Activated T-cell treated with anti-CD3 and anti-CD28 coated beads, Interleukin-2, amount 50 U/mL, for 72 hours (primary cell): Measurements from ENCODE around the gene CAST. TPM values are rescaled to one million over a fixed set of nuclear protein-coding genes. Genes with fewer than 3 reads are reported as not detected.
"Not testable (repeated sequence)": the region's sequence is repeated elsewhere in the genome, so short reads cannot be mapped to it uniquely, and the experiment has no call there.

Source experiments
- ATAC-seq, 2 donors: fragments of 150-1000 bp; cut with Tn5 transposase; replicated peaks in 1 of 2; 2 replicates each; pipeline ENCODE4 v1.10.0; 2021; ENCODE audit warnings: moderate library complexity in 2 of 2, mild to moderate bottlenecking in 1 of 2
- DNase-seq, 2 donors: peaks; one replicate each; pipeline ENCODE4 v3.0.0; 2021 to 2022; ENCODE audit warnings: mixed read lengths in 1 of 2
- H3K27ac Mint-ChIP-seq: one replicate; pipeline ENCODE4 v1.8.0; 2022; ENCODE audit warnings: mild to moderate bottlenecking, moderate library complexity, mixed read lengths
- H3K27me3 Mint-ChIP-seq: one replicate; pipeline ENCODE4 v1.8.0; 2022; ENCODE audit warnings: low read depth, mixed read lengths
- H3K36me3 Mint-ChIP-seq, 2 donors: one replicate each; pipeline ENCODE4 v1.8.0; 2022; ENCODE audit warnings: mixed read lengths in 2 of 2, mild to moderate bottlenecking in 1 of 2; ENCODE audit not compliant: insufficient read depth in 2 of 2
- H3K4me1 Mint-ChIP-seq: one replicate; pipeline ENCODE4 v1.8.0; 2022; ENCODE audit warnings: low read depth, mixed read lengths
- H3K4me3 Mint-ChIP-seq, 2 donors: one replicate each; pipeline ENCODE4 v1.8.0; 2022; ENCODE audit warnings: mild to moderate bottlenecking in 2 of 2, mixed read lengths in 2 of 2, moderate library complexity in 2 of 2
- H3K9me3 Mint-ChIP-seq, 2 donors: one replicate each; pipeline ENCODE4 v1.8.0; 2022; ENCODE audit warnings: mixed read lengths in 2 of 2
- total RNA-seq, 2 donors: library from RNA; stranded (reverse); gene quantifications; one replicate each; pipeline ENCODE4 v1.2.3, GENCODE V29; 2022

The CAST gene, protein sequence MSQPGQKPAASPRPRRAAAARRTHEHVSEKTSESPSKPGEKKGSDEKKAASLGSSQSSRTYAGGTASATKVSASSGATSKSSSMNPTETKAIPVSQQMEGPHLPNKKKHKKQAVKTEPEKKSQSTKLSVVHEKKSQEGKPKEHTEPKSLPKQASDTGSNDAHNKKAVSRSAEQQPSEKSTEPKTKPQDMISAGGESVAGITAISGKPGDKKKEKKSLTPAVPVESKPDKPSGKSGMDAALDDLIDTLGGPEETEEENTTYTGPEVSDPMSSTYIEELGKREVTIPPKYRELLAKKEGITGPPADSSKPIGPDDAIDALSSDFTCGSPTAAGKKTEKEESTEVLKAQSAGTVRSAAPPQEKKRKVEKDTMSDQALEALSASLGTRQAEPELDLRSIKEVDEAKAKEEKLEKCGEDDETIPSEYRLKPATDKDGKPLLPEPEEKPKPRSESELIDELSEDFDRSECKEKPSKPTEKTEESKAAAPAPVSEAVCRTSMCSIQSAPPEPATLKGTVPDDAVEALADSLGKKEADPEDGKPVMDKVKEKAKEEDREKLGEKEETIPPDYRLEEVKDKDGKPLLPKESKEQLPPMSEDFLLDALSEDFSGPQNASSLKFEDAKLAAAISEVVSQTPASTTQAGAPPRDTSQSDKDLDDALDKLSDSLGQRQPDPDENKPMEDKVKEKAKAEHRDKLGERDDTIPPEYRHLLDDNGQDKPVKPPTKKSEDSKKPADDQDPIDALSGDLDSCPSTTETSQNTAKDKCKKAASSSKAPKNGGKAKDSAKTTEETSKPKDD
- 100 to 1,000 TPM; 120 to 163 TPM for total RNA-seq

DNA sequence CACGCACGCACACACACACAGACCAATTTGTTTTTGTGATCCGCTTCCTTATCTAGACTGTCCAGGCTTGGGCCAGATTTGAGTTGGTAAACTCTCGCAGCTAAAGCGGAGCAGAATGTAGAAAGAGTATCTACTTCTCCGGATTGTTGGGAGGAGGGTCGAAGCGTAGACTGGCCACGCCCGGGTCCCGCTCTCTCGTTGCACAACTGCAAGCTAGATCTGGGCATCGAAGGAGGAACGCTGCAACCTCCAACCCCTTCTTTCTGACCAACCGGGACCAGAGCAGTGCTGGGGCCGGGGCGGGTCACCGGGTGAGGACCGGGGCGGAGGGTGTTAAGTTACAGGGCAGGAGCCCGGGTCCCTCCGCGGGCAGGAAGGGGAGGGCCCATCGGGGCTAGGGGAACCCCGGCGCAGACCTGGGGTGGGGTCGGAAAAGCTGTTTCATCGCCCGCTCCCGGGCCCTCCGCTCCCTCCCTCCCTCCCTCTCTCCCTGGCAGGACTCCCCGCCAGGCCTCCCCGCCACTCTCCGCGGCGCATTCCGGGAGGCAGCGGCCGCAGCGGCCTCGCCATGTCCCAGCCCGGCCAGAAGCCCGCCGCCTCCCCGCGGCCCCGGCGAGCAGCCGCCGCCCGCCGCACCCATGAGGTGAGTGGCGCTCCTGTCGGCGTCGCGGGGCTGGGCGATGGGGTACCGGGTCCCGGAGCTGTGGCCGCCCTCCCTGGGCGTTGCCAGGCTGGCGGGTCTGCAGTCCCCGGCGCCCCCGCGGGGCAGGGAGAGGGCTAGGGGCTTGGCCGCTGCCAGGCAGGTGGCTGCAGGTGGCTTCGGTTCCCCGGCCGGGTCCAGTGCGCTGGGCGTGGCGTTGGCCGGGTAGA, at the start of gene CAST:
Gene CAST, plus strand, starts transcription at position 522 of the 870 bp plus-strand sequence. Its CDS starts 47 bp downstream, at position 569.
- Mint-ChIP-seq H3K9me3 (no peaks in the 10 kb centered on the region), H3K27me3 (peaks cover 22% of the 10 kb centered on the region), H3K4me1 (peaks cover 37% of the 10 kb centered on the region), H3K27ac (peak within 1 kb of the TSS; percentile 96), H3K4me3 (peak within 1 kb of the TSS; percentile 96 to 98), H3K36me3 (peaks cover 1 to 4% of the 10 kb centered on the region in 2 donors)
- DNase-seq = peak; percentile 85 to 88
- peak; percentile 78 to 81 for ATAC-seq

DNA sequence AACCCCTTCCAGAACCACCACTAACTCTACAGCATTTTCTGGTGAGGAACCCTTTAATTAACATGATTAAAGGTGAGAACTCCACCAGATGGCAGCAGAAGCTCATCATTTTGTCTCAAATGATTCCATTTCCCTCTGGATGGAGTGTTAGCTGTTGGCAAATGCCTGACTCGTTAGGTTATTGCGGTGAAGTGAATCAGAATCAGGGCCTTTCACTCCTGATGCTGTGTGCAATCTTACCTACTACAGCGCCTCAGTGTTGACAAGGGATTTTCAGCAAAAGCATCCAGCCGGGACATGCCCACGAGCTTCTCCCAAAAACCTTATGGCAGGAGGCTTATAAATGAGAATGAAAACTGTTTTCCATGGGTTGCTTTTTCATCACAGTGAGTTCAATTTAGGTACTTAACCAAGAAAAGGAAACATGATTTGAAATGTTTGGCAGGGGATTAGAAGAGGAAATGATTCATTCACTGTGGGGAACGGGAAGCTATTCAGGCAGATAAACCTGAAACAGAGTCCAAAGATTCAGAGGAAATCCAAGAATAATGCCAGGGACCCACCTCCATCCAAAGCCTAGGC, 48.0 kb upstream of the CAST start:
- ATAC-seq (peak; percentile 64 to 78), DNase-seq (peak; percentile 45 to 53)
- Mint-ChIP-seq H3K9me3 (peaks cover 0 to 2% of the 10 kb centered on the region in 2 donors), H3K36me3 (peaks cover 2% of the 10 kb centered on the region in 2 donors), H3K4me3 (no peak overlapping the region), H3K4me1 (peaks cover 5% of the 10 kb centered on the region), H3K27me3 (peaks cover 34% of the 10 kb centered on the region), H3K27ac (no peak overlapping the region)

DNA sequence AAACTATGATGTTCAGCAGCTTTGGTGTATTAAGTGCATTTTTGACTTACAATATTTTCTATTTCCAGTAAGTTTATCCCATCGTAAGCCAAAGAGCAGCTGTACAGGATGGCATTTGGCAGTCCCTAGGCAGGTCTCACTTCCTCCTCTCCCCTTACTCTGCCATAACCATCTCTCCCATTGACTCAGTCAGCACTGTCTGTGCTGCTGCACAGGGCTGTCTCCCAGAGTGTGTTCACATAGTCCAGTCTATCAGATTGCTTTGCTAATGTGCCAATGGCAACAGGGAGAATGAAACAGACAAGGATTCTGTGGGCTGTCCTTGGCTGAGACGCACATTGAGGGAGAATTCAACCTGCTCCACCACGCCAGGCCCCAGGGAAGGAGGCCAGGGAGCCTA, 47.0 kb upstream of the CAST start:
- H3K9me3 Mint-ChIP-seq = no peaks in the 10 kb centered on the region
- H3K27me3 Mint-ChIP-seq = peaks cover 29% of the 10 kb centered on the region
- DNase-seq (no peak), ATAC-seq (no peak)
- no peaks in the 10 kb centered on the region for H3K36me3 Mint-ChIP-seq
- no peak overlapping the region for H3K4me3 Mint-ChIP-seq
- H3K27ac Mint-ChIP-seq = no peak overlapping the region
- peaks cover 5% of the 10 kb centered on the region for H3K4me1 Mint-ChIP-seq

DNA sequence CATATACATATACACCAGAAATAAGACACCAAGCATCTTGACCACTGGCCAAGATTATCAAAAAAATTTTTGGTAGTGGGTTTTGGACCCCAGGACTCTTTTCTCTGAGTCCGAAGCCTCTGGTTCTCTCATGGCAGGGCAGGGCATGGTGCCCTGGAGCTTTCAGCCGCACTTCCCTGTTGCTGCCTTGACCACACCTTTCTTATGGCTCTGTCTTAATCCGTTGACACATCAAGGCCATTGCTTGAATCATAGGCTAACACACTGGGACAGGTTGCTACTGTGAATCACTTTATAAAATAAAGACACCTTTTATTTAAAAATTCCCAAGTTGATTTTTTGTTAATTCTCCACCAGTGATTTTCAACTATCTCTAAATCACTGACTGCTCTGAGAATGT, 45.4 kb upstream of the CAST start:
- H3K9me3 Mint-ChIP-seq = no peaks in the 10 kb centered on the region
- H3K4me3 Mint-ChIP-seq = no peak overlapping the region
- peaks cover 5% of the 10 kb centered on the region for H3K4me1 Mint-ChIP-seq
- H3K36me3 Mint-ChIP-seq = no peaks in the 10 kb centered on the region
- ATAC-seq (no peak), DNase-seq (no peak)
- peaks cover 23% of the 10 kb centered on the region for H3K27me3 Mint-ChIP-seq
- no peak overlapping the region for H3K27ac Mint-ChIP-seq

DNA sequence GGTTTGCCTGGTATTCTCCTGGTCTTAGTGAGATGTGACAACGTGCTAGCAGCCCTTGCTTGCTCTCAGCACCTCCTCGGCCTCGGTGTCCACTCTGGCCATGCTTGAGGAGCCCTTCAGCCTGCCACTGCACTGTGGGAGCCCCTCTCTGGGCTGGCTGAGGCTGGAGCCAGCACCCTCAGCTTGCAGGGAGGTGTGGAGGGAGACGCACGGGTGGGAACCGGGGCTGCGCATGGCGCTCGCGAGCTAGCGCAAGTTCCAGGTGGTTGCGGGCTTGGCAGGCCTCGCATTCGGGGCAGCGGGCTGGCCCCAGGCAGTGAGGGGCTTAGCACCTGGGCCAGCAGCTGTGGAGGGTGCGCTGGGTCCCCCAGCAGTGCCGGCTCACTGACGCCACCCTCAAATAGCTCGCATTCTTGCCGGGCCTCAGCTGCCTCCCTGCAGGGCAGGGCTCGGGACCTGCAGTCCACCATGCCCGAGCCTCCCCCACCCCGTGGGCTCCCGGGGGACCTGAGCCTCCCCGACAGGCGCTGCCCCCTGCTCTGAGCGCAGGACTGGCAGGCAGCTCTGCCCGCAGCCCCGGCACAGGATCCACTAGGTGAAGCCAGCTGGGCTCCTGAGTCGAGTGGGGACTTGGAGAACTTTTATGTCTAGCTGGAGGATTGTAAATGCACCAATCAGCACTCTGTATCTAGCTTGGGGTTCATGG, 43.7 kb upstream of the CAST start:
- H3K9me3 Mint-ChIP-seq, H3K36me3 Mint-ChIP-seq, H3K4me1 Mint-ChIP-seq, H3K4me3 Mint-ChIP-seq, ATAC-seq, H3K27ac Mint-ChIP-seq, DNase-seq: not testable (repeated sequence)
- H3K27me3 Mint-ChIP-seq = peaks cover 16% of the 10 kb centered on the region

DNA sequence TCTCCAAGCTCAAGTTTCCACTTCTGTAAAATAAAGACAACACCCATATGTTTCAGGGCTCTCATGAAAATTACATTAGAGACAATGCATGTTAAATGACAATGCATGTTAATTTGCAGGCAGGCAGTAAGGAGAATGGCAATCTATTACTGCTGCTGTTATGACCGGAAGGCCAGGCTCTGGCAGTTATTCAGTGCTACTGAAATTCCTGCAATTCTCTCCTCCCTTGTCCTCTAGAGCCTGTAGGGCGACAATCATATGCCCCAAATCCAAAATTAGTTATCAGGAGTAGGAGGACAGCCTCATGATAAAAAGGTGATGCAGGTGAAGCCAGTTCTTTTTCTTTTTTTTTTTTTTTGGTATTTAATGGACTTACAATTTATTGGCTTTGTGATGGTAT, 42.2 kb upstream of the CAST start:
- ATAC-seq (no peak), DNase-seq (no peak)
- Mint-ChIP-seq H3K4me1 (no peaks in the 10 kb centered on the region), H3K36me3 (no peaks in the 10 kb centered on the region), H3K4me3 (no peak overlapping the region), H3K9me3 (no peaks in the 10 kb centered on the region), H3K27ac (no peak overlapping the region), H3K27me3 (peaks cover 7% of the 10 kb centered on the region)

DNA sequence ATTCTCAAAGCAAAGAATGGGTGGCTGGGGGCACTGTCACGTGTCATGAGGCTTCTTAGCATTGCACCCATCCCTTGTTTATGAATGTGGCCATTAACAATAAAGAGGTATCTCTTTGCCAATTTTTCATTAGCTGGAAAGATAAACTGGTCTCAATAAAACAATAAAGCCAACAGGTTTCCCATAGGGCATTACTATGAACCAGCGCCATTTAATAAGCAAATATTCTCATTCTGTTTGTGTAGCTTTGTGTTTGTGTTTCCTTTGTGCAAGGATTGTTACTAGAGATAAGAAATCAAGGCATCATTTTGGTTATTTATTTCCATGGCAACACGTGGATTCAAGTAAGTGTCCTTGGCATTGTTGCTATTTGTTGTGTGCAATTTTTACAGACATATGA, 37.6 kb upstream of the CAST start:
- no peak for DNase-seq
- Mint-ChIP-seq H3K4me3 (no peak overlapping the region), H3K9me3 (no peaks in the 10 kb centered on the region), H3K27me3 (peaks cover 7% of the 10 kb centered on the region), H3K27ac (no peak overlapping the region), H3K4me1 (no peaks in the 10 kb centered on the region), H3K36me3 (no peaks in the 10 kb centered on the region)
- ATAC-seq = no peak

DNA sequence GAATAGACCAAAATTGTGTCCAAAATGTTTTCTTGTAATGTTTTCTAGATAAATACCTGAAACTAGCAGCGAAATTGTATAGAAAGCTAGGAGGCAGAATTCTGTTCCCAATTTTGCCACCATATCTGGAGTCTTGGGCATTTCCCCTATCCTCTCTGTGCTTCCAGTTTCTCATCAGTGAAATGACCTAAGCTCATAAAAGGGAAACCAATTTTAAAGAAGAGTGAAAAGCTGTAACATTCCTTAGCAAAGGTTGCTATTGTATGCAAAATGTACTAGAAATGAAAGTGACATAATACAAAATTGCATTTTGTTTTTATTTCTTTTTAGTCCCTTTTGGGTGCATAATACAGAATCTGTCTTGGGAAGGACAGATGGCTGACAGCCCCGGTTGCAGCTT, 36.8 kb upstream of the CAST start:
- ATAC-seq = no peak
- H3K36me3 Mint-ChIP-seq = no peaks in the 10 kb centered on the region
- no peaks in the 10 kb centered on the region for H3K4me1 Mint-ChIP-seq
- H3K27me3 Mint-ChIP-seq = peaks cover 7% of the 10 kb centered on the region
- no peak for DNase-seq
- peak overlapping the region; percentile 56 for H3K27ac Mint-ChIP-seq
- no peaks in the 10 kb centered on the region for H3K9me3 Mint-ChIP-seq
- no peak overlapping the region for H3K4me3 Mint-ChIP-seq

DNA sequence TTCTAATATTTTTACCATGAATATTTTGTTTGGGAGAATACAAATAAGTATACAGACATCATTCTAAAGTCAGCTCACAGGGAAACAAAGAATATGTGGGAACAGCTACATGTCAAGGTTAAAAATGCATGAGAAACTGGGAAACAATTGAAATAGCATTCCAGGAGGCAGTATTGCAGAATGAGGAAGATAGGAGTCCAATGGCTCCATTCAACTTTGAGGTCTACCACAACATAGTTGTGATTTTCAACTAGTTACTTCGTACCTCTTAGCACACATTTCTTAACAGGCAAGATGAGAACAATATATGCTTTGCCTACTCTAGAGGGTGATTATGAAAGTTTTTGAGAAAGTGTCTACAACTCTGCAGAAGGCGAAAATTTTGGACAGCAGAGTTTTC, 35.2 kb upstream of the CAST start:
- H3K4me3 Mint-ChIP-seq = no peak overlapping the region
- no peak overlapping the region for H3K27ac Mint-ChIP-seq
- ATAC-seq = no peak

DNA sequence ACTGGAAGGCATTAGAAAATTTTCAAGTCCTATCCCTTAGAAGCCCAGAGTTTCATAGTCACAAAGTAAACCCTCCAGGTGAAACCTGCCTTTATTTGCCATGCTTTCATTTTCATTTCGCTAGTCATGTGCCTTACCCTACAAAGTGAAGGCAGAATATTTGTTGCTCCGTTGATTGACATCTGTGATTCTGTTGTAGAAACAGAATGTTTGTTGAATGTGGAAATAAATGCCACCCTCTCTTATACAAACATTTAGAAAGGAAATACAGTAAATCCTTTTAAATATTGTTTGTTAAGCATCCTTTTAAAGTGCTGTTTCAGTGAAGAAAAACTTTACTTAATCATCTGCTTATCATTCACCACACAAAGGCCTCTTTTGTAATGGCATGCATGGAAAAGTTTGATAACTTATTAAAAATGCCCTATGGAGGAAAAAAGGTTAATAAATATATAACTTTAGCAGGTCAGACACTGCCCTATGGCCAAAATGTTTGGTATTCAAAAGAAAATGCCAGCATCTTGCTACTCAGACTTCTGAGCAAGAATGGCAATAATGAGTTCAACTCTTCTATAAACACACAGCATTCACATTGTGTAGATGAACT, 34.3 kb upstream of the CAST start:
- Mint-ChIP-seq H3K27ac (no peak overlapping the region), H3K9me3 (no peaks in the 10 kb centered on the region), H3K4me1 (no peaks in the 10 kb centered on the region), H3K36me3 (no peaks in the 10 kb centered on the region), H3K4me3 (peak overlapping the region in 1 of 2 donors; percentile 62), H3K27me3 (no peaks in the 10 kb centered on the region)
- DNase-seq (no peak), ATAC-seq (no peak)

More for the DNA sequence above, 35.2 kb upstream of the CAST start:
- Mint-ChIP-seq H3K27me3 (no peaks in the 10 kb centered on the region), H3K36me3 (no peaks in the 10 kb centered on the region), H3K4me1 (no peaks in the 10 kb centered on the region), H3K9me3 (no peaks in the 10 kb centered on the region)
- DNase-seq = no peak

DNA sequence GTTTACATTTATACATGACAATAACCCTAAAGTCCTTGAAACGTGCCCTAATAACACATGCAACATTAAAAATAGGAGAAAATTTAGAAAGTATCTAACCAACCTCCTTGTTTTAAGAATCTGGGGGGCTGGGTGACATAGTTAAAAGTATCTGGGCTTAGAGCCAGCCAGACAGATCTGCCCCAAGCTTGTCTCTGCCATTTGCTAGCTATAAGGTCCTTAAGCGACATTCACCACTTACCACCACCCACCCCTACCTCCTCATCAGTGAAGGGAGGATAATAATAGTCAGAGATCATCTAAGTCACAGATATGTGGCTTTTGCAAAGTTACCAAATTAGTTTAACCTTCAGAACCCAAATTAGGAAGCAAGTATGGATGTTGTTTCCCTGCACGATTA, 33.8 kb upstream of the CAST start:
- no peak for ATAC-seq
- H3K4me1 Mint-ChIP-seq = no peaks in the 10 kb centered on the region
- H3K9me3 Mint-ChIP-seq = no peaks in the 10 kb centered on the region

DNA sequence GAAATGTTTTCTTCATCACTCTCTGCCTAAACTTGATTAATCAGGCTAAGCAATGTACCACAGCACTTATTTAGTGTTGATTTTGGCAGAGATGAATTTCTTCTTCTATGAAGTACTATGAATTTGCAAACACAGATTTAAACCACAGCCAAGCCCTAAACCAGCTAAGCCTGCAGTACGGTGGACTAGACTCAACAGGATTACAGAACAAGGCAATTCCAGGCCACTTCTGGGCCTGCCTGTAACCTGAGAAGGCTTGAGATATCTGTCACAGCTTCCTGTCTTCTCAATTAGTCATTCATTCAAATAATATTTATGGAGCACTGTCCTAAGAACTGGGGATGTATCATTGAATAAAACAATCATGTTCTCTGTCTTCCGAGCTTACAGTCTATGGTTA, 32.4 kb upstream of the CAST start:
- DNase-seq (no peak), ATAC-seq (no peak)
- no peak overlapping the region for H3K27ac Mint-ChIP-seq
- H3K4me1 Mint-ChIP-seq = no peaks in the 10 kb centered on the region
- no peaks in the 10 kb centered on the region for H3K9me3 Mint-ChIP-seq
- H3K27me3 Mint-ChIP-seq = peaks cover 11% of the 10 kb centered on the region
- H3K36me3 Mint-ChIP-seq = no peaks in the 10 kb centered on the region
- no peak overlapping the region for H3K4me3 Mint-ChIP-seq

More for the DNA sequence above, 33.8 kb upstream of the CAST start:
- no peak for DNase-seq
- H3K27ac Mint-ChIP-seq = no peak overlapping the region
- H3K27me3 Mint-ChIP-seq = no peaks in the 10 kb centered on the region
- H3K4me3 Mint-ChIP-seq = no peak overlapping the region
- H3K36me3 Mint-ChIP-seq = no peaks in the 10 kb centered on the region
